Testis (tissue), 3 donors: Measurements from ENCODE around the gene OBSCN. TPM values are rescaled to one million over a fixed set of nuclear protein-coding genes. Genes with fewer than 3 reads are reported as not detected.

Experiments
- DNase-seq: peaks from one replicate; pipeline ENCODE4 v3.0.0-alpha.2; 2019
- H3K27ac ChIP-seq, 2 donors: fragments of 200-600 bp; sonication (generic); one replicate each; pipeline ENCODE4 v1.5.1; 2019
- H3K27me3 ChIP-seq: fragments of 200-600 bp; sonication (generic); one replicate; pipeline ENCODE4 v1.5.1; 2019
- H3K36me3 ChIP-seq: fragments of 200-600 bp; sonication (generic); one replicate; pipeline ENCODE4 v1.5.1; 2017; ENCODE audit warnings: low read depth; ENCODE audit errors: missing control alignments
- H3K4me1 ChIP-seq: fragments of 200-600 bp; sonication (generic); one replicate; pipeline ENCODE4 v1.5.1; 2019
- H3K4me3 ChIP-seq, 2 donors: fragments of 200-600 bp; sonication (generic); one replicate each; pipeline ENCODE4 v1.5.1; 2017 to 2019
- H3K9me3 ChIP-seq: fragments of 200-600 bp; sonication (generic); one replicate; pipeline ENCODE4 v1.5.1; 2017
- CTCF ChIP-seq, 3 experiments: fragments of 450-650 bp in 2 of 3; fragments of 200-600 bp in 1 of 3; sonication (generic) in 1 of 3; IDR thresholded peaks; one replicate each; pipeline ENCODE4 v1.5.1; 2016 to 2019; ENCODE audit warnings: antibody characterized with exemption in 3 of 3, mild to moderate bottlenecking in 2 of 3, moderate library complexity in 1 of 3
- POLR2A ChIP-seq: fragments of 450-650 bp; IDR thresholded peaks from one replicate; pipeline ENCODE4 v1.6.1; 2017; ENCODE audit warnings: antibody characterized with exemption, mild to moderate bottlenecking, moderate library complexity
- WGBS, 2 donors: methylation state at CpG; one replicate each; pipeline ENCODE4 v1.1.5; 2018; 5-methylcytosine and 5-hydroxymethylcytosine counted together
- intact Hi-C: fragments of 100-400 bp; cut with DNase I; formaldehyde crosslinking; loops from one replicate; pipeline ENCODE4 v1.15.1; 2023; ENCODE audit warnings: low total_unique reads
- polyA plus RNA-seq: library from polyadenylated mRNA; stranded (reverse); fragments of 350-450 nt; fragmentation: Illumina TruSeq; extraction: RNeasy Lipid Tissue Mini Kit (QIAGEN cat#74804); gene quantifications from one replicate; pipeline ENCODE4 v1.2.3, GENCODE V29; 2014; ENCODE audit warnings: low read depth, low replicate concordance; ENCODE audit not compliant: insufficient read depth
- total RNA-seq, 2 donors: library from RNA; depleted of rRNA; stranded (reverse); fragments of >200 nt; gene quantifications; one replicate each; pipeline ENCODE4 v1.2.3, GENCODE V29; 2016

OBSCN gene
- total and polyA plus RNA-seq, 3 donors from 2014 or later = 8.3 to 30.0 (median 28.6) TPM

- WGBS, 2 donors = 84 to 90% methylated on average over 12 to 19 of the region's 19 CpGs
- Histone ChIP-seq H3K4me3 (no peak overlapping the region), H3K4me1 (no peaks in the 10 kb centered on the region), H3K27me3 (no peaks in the 10 kb centered on the region), H3K9me3 (no peaks in the 10 kb centered on the region), H3K36me3 (no peaks in the 10 kb centered on the region), H3K27ac (no peak overlapping the region)
- DNase-seq = no peak
- intact Hi-C loops = no loop called here
- no peak for TF ChIP-seq POLR2A
- no peak for TF ChIP-seq CTCF (IDR thresholded peaks at IDR 0.05)
These were observed 146.8 kb downstream of the OBSCN start for GRCh38 chr1:228354390-228355320.

GRCh38 chr1:228356897-228357680 lies 149.2 kb downstream of the OBSCN start:
- Histone ChIP-seq H3K4me1 (peaks cover 11% of the 10 kb centered on the region), H3K27me3 (no peaks in the 10 kb centered on the region), H3K27ac (no peak overlapping the region), H3K36me3 (no peaks in the 10 kb centered on the region), H3K4me3 (no peak overlapping the region), H3K9me3 (no peaks in the 10 kb centered on the region)
- intact Hi-C loops = no loop called here
- WGBS, 2 donors = 86 to 89% methylated on average over 8 of the region's 8 CpGs
- TF ChIP-seq POLR2A = no peak
- TF ChIP-seq CTCF (IDR thresholded peaks at IDR 0.05) = no peak
- no peak for DNase-seq

- Histone ChIP-seq H3K36me3 (no peaks in the 10 kb centered on the region), H3K4me3 (no peak overlapping the region), H3K27ac (no peak overlapping the region), H3K9me3 (no peaks in the 10 kb centered on the region), H3K4me1 (peaks cover 11% of the 10 kb centered on the region), H3K27me3 (no peaks in the 10 kb centered on the region)
- TF ChIP-seq CTCF (IDR thresholded peaks at IDR 0.05) (no peak), POLR2A (no peak)
- no peak for DNase-seq
- intact Hi-C loops = no loop called here
- 57 to 69% methylated on average over 4 of the region's 4 CpGs for WGBS, 2 donors
These were observed 150.4 kb downstream of the OBSCN start for GRCh38 chr1:228358039-228358763.

DNA sequence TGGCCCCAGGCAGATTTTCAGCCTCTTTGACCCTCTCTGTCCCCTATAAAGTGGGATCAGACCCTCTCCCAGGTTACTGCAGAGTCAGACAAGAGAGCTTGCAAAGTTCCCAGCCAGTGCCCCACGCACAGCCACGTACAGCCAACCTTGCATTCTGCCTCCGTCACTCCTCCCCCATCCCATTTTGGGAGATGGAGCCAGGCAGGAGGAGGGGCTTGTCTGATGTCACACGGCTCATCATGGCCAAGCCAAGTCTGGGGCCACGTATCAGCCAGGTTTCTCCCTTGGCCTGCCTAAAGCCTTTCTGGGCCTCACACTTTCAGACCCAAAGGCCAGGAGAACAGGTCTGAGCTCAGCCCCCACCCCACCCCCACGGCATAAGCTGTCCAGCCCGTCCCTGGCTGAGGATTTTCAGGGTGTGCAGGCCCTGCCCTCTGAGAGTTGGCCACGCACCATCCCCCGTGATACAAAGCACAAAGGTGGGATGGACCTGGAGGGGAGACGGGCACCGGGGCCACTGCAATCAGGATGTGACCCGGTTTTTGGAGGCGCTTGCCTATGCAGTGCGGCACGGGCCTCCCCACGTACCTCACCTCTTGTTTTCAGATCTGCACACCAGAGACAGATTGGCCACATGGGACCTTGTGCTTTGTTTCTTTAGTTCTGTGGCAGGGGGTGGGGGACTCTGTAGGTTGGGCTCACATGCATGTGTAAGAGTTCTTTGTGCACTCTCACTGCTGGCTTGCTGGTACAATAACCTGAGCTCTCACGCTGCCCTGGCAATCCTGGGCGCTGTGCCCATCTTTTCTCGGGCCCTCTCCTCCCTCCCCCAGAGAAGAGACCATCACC lies 151.1 kb downstream of the OBSCN start:
- Histone ChIP-seq H3K4me1 (peaks cover 11% of the 10 kb centered on the region), H3K27me3 (no peaks in the 10 kb centered on the region), H3K27ac (no peak overlapping the region), H3K36me3 (no peaks in the 10 kb centered on the region), H3K4me3 (no peak overlapping the region), H3K9me3 (no peaks in the 10 kb centered on the region)
- DNase-seq = no peak
- 95 to 96% methylated on average over 8 to 19 of the region's 19 CpGs for WGBS, 2 donors
- TF ChIP-seq CTCF (IDR thresholded peaks at IDR 0.05) = no peak
- TF ChIP-seq POLR2A = no peak
- intact Hi-C loops = no loop called here
